Stimulated activated CD8-positive, alpha-beta memory T cell treated with anti-CD3 and anti-CD28 coated beads, Interleukin-15, amount 100 ng/mL, for 4 hours (primary cell): ENCODE results near the gene RANBP1.
"Not testable (repeated sequence)": the region's sequence is repeated elsewhere in the genome, so short reads cannot be mapped to it uniquely, and the experiment has no call there.

Experiments used
- DNase-seq, 2 donors: peaks; one replicate each; pipeline ENCODE4 v3.0.0-alpha.2; 2020; ENCODE audit warnings: low read depth in 2 of 2

RANBP1 gene

DNA sequence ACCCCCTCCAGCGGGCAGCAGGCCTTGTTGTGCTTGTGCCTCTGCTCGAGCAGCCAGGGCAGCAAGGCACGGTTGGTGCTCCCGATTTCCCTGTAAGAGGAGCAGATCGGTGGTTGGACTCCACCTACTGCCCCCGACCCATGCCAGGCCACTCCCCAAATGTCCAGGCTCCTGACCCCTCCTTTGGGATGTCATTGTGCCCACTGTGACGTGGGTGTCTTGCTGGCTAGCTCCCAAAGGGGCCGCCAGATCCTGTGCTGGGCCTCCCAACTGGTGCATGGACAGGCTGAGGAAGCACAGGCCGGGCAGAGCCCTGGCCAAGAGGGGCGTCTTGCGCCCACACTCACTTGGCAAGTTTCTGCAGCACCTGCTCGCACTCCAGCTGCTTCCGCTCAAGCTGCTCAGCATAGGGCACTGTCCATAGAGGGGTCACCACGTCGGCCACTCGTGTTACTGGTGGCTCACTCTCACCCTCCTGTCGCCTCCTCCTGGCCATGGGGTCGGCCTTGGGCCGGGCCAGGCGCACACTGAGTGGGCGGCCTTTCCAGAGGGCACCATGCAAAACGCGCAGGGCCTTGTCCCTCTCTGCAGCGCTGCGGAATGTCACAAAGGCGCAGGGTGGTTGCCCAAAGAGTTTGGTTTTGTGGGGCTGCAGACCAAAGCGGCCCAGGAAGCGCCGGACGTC lies at the start of gene RANBP1:
Gene RANBP1, plus strand, starts transcription at position 414 of the 685 bp plus-strand sequence. Its CDS starts 81 bp downstream, at position 495.
- DNase-seq, result no peak

DNA sequence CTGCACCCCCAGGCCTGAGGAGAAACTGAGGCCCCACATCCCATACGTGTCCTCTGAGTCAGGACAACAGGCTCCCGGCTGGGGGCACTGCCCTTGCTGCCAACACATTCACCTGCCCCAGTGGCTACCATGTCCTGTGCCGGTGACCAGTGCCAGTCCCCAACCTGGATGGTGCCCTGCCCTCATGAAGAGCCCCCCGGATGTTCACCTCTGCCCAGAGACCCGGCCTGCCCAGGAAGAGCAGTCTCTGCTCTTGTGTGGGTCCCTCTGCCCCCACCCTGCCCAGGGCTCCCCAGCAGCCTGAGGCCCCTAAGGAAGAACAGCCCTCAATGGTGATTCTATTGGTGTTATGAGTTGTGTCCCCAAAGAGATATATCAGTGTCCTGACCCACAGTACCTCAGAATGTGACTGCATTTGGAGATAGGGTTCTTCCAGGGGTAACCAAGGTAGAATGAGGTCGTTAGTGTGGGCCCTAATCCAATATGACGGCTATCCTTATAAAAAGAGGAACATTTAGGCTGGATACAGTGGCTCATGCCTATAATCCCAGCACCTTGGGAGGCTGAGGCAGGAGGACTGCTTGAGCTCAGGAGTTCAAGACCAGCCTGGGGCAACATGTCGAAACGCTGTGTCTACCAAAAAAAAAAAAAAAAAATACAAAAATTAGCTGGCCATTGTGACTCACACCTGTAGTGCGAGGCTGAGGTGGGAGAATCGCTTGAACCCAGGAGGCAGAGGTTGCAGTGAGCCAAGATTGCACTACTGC lies 49.1 kb upstream of the RANBP1 start:
- DNase-seq, result no peak

DNA sequence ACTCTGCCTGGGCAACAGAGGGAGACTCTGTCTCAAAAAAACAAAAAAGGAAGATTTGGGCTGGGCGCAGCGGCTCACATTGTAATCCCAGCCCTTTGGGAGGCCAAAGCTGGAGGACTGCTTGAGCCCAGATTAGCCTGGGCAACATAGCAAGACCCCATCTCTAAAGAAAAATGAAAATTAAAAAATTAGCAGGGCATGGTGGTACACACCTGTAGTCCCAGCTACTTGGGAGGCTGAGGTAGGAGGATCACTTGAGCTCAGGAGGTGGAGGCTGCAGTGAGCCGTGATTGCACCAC lies 48.6 kb upstream of the RANBP1 start:
- DNase-seq, result not testable (repeated sequence)

DNA sequence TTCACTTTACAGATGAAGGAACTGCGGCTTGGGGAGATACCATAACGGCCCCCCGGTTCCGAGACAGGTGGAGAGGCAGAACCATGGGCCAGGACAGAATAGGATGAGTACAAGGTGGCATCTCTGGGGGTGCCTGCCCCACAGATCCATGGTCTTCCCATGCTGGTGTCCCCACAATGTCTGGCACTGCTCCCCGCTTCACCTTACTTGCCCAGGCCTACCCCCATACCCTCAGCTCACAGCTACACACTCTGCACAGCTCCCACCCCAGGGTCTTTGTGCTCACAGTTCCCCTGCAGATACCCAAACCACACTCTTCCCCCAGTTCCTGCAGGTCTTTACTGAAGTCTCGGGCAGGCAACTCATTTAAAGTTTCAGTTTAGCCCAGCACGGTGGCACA lies 47.3 kb upstream of the RANBP1 start:
- no peak for DNase-seq

DNA sequence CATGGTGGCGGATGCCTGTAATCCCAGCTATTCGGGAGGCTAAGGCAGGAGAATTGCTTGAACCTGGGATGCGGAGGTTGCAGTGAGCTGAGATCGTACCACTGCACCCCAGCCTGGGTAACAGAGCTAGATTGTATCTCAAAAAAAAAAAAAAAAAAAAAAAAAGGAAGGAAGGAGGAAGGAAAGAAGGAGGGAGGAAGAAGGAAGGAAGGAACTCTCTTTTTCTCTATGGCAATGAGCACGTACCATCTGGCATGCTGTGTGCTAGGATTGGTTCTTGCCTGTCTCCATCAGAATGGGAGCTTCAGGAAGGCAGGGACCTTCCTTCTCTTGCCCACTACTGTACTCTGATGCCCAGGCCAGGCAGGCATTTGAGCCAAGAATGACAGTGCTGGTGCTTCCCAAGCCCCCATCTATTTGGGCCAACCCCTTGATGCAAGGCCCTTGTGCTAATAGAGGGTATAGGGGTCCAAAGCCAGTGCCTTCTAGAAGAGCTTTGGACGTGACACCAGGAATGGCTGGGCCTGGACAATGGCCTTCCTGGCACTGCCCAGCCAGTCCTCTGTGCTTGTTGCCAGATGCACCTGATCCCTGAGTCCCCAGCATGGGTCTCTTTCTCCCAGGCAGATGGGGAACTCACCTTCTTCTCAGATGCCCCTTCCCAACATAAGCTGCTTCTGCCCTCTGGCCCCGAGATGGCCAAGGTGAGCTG lies 46.4 kb upstream of the RANBP1 start:
- DNase-seq, result no peak

DNA sequence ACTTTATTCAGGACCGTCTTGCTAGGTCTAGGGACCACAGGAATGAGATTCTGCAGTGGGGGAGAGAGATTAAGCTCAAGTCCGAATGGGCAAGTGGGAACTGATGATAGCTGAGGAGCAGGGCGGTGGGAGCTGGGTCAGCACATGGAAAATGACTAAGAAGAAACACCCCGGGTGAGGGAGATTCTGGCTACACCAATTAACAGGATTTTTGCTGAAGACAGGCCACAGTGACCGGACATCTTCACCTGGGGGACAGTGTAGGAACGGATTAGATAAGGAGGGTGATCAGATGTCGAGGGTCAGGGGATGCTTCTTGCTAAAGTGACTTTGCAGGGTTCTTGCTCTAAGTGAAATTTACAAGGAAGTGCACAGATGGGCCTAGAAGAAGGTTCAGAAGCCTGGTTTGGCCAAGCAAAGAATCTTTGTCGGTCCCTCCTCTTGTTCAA lies 44.4 kb upstream of the RANBP1 start:
- no peak for DNase-seq

DNA sequence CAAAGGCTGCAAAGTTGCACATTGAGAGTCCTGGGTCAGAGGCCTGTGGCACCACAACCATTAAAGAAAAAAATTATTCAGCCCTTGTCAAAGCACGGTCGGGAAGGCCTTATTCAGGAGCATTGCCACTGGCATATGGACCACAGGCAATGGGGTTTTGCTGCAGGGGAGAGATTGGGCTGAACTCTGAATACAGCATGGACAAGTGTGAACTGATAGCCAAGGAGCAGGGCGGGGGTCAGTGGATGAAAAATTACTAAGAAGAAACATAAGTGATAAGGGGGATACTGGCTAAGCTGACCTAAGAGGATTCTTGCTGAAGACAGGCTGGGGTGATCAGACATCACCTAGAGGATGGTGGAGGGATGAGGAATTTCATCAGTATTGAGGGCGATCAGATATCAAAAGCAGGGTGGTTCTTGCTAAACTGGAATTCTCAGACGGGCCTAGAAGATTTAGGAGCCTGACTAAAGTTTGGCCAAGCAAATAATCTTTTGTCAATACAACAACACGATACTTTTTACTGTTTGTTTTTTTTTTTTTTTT lies 39.2 kb upstream of the RANBP1 start:
- DNase-seq, result no peak

DNA sequence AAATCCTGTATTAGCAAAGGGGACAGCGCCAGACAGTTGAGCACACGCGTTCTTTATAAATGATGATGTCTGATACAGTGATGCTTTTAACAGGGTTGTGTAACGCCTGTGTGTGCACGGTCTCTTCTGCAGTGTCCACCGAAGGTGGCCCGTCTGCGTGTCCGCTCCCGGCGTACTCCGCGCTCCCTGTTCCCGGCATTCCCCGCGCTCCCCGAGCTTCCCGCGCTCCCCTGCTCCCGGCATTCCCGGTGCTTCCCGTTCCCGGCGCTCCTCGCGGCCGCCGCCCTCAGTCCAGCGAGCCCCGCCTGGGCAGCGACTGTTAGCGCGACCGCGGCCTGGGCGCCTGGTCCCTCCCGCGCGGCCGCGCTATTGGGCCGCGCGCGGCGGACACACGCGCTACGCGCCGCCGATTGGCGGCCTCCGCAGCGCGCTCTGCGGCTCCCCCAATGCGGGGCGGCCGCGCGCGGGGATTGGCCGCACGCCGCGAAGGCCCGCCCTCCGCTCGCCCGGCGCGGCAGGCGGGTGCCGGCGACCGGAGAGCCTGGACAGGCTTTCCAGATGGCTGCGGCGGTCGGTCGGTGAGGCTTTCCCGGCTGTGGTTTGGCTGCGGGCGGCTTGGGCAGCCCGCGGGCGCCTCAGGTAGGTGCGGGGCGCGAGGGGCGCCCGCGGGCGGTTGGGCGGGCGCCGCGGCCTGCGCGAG lies 36.0 kb upstream of the RANBP1 start, which contains the start of gene DGCR8:
Gene DGCR8, plus strand, starts transcription at position 497 of the 700 bp plus-strand sequence. CDS start 5,723 bp downstream, outside the sequence.
- DNase-seq, result peak in 1 of 2 donors; percentile 60

DNA sequence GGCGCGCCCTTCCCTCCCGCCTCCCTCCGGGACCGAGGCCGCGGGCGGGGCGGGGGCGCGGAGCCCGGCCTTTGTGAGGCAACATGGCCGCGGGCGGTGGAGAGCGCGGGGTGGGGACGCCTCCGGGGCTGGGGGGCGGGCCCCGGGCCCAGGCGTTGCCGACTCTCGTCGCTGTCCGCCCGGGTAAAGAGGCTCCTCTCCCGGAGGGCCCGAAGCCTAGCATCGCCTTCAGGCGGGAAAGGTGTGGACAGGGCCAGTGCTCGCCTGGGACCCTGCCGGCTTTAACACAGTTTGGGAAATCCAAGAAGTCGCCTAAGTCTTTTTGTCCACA lies 35.5 kb upstream of the RANBP1 start:
- DNase-seq, result peak; percentile 49 to 64

DNA sequence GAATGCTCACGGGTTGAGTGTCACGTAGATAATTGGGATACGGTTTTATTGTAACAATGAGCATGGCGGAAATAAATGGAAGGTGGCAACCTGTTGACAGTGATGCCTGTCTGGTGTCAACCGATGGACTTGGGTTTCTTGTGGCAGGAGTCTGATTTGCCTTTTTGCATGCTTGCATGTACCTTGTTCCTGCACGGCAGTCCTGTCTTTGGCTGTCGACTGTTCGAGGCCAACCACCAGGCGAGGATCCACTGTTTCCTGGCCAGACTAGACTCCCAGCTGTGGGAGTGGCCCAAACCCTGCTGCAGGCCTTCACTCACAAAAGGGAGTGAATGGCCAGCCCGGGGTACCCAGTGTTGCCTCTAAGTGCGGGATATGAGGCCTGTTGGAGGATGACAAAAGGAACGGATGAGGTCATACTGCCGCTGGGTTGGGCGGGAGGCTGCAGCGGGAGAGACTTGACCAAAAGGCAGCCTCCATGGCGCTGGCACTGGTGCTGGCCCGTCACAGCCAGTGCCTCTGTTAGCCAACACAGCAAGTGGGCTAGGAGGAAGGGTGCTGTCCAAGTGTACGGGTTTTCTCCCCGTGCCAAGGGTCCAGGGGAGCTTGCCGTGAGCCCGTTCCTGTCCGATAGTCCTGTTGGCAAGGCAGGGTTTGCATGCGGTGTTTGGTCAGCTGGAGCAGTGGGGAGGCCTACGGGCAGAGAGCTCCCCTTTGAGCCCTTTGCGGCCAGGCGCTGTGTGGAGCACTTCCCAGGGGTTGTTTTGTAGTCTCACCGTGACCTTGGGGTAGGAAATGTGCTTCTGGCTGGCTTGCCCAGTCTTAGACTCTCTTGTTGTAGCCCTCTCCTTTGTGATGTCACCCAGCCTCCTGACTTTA lies 34.9 kb upstream of the RANBP1 start:
- DNase-seq, result no peak

DNA sequence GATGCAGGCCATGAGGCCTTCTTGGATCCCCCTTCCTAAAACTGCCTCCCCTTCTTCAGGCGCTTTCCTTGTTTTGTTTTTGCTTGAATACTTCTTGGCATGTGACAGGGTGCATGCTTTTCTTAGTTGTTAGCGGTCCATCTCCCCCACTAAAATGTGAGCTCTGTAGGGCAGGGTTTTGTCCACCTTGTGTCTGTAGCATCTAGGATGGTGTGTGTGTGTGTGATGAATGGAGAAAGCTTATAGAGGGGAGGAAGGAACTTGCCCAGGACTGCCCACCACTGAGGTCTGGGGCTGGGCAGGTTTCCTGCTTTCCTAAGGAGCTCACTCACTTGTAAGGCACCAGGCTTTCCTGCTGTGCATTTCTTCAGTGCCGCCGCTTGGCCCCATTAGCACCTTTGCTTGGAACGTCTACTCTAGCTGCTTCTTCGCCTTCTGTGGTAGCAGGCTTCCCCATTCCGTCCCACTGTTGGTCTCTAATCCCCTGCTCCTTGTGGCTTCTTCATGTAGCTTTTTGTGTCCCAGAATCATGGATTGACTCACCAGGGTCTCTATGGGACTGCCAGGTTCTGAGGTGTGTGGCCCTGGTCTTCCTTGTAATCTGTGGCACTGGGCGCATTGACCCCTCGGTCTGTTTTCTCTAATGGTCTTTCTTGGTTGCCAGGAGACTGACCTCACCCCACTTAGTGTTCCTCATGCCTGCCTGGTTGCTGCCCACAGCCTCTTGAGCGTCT lies 32.6 kb upstream of the RANBP1 start:
- DNase-seq, result no peak

DNA sequence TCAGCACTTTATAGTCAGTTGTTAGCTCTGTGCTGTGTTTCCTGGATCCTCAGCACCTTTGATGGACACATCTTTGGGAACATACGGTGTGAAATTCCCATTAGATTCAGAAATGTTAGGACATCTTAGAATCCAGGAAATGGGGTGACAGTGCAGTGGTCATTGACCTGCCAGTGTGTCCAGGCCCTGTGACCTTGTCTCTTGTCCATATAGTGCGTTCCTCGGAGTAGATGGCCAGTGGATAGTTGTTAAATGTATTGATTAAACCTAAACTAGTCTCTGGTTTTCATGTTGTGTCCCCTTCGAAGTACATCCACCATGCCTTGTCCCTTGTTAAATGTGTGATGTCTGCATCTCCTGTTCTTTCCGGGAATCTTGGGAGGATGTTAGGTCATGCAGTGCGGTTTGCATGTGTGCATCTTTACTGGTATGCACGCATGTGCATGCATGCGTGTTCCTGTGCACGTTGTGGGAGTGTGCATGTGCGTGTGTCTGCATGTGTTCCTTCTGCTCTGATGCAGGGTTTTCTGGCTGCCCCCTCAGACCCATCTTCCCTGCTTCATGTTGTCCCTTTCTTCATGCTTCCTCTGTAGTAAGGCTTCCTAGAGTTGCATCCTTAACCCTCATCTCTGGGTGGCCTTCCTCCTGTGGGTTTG lies 31.9 kb upstream of the RANBP1 start:
- DNase-seq, result no peak

DNA sequence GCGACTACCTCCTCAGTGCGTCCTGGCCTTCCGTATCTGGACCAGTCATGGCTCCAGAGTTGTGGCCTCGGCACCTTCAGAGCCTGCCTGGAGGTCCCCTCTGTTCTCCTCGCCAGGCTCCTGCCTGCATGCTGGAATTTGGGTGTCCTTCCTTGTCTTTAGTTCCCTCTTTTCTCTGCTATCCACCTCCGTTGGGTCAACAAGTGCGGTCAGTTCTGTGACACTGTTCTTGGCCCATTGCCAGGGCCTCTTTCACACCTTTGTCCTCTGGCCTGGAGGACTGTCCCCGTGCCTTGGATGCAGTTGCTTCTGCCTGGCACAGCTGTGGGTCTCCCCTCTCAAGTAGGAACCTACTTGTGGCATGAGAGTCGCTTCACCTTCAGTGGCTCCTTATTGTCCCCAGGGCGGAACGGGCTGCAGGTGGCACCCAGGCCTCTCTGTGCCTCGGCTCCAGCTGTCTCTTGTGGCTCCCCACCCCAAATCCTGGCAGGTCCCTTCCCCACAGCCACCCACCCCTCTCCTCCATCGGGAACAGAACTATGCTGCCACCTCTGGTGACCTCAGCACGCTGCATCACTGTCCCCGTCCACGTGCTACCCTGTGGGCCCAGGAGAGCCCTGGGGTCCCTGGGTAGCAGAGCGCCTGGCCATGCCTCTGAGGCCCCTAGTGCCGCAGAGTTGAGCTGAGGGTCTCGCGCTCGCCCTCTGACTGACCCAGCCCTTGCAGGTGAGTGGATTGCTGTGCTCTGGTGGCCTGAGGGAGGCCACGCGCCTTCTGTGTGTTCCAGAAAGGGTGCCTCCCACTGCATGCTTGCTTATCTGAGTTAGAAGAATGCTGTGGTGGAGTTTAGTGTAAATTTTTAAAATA lies 31.1 kb upstream of the RANBP1 start:
- DNase-seq, result no peak

DNA sequence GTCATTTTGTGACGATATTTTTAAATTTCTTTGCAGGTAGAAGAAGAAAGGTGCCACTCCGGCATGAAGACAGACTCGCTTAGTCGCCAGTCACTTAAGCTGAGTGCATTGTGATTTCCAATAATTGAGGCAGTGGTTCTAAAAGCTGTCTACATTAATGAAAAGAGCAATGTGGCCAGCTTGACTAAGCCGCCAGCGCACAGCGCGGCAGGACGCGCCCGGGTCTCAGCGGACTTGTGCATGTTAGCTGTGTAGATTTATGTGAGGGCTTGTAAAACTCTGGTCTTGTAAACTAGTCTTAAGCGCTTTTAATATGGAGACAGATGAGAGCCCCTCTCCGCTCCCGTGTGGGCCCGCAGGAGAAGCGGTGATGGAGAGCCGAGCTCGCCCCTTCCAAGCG lies 30.3 kb upstream of the RANBP1 start:
- DNase-seq, result no peak

DNA sequence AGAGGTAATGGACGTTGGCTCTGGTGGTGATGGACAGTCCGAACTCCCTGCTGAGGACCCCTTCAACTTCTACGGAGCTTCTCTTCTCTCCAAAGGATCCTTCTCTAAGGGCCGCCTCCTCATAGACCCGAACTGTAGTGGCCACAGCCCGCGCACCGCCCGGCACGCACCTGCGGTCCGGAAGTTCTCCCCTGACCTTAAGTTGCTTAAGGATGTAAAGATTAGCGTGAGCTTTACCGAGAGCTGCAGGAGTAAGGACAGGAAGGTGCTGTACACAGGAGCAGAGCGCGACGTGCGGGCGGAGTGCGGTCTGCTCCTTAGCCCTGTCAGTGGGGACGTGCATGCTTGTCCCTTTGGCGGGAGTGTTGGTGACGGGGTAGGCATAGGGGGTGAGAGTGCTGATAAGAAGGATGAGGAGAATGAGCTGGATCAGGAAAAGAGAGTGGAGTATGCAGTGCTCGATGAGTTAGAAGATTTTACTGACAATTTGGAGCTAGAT lies 29.8 kb upstream of the RANBP1 start:
- no peak for DNase-seq

DNA sequence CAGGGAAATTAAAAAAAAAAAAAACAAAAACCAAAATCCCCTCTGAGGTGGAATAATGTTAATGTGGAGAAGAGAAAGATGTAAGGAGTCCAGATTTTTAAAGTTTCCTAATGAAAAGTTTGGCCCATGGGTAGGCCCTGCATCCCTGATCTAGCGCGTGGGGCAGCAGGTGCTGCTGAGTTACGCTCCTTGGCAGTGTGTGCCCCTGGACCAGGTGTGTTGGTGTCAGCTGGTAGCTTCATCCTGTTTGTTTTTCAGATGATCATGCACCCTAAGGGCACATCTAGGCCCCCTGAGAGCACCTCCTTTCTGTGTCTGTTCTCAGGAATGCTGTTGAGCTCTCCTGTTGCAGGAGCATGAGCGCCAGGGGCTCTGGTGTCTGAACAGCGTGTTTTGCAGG lies 29.1 kb upstream of the RANBP1 start:
- DNase-seq, result no peak

DNA sequence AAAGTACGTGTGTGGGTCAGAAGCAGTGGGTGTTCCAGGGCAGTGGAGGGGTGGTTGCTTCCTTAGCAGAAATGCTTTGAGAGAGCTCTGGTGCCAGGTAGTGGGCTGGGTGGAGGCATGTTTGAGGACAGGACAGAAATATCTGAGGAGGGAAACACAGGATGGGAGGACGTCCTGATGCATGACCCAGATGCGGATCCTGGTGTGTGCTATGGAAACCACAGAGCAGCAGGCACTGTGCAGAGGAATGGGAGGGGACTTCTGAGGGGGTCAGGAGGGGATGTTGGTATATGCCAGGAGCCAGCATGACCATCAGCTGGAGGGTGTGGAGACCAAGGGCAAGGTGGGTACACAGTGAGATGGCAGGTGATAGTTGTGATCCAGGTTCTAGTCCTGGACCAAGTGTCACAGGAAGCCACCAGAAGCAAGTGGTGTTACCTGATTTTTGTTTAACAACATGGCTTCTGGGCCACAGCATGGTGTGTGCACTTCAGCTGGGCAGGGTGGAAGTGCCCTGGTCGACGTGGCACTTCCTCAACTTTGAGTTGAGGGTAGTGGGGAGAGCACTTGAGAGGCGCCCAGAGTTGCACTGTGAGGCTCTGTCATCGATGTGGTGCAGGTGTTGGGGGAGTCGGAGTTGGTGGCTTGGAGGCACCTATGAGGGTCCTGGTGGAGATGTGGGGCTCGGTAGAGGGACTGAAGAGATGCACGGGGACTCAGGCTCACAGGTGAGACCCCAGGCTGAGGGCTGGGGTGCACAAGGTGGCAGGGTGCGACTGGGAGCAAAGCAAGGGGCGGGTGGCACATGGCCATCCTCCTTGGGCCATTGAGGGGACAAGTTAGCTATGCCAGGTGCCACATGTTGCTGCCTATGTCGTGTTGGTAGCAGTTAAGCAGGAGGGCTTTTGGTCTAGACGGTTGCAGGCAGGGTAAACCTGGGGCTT lies 28.3 kb upstream of the RANBP1 start:
- DNase-seq, result no peak
